Body of pancreas (tissue), 4 donors: ENCODE measurements around the gene ACADS. TPM values are rescaled to one million over a fixed set of nuclear protein-coding genes. Genes with fewer than 3 reads are reported as not detected.

ENCODE experiments used
- ATAC-seq: fragments of 150-250 bp; one replicate; pipeline ENCODE4 v1.9.1; 2016
- DNase-seq, 4 donors: peaks; one replicate each; pipeline ENCODE4 v3.0.0-alpha.2; 2019
- H3K27ac ChIP-seq, 4 donors: fragments of 200-600 bp; sonication (generic); 1 replicate in 3 of 4; 2 replicates in 1 of 4; pipeline versions ENCODE4 v1.5.1 to v1.6.1; 2016 to 2019; ENCODE audit warnings: mild to moderate bottlenecking in 1 of 4, mixed read lengths in 1 of 4, moderate library complexity in 1 of 4
- H3K27me3 ChIP-seq, 2 donors: fragments of 200-600 bp; sonication (generic); one replicate each; pipeline ENCODE4 v1.6.0; 2016; ENCODE audit warnings: mild to moderate bottlenecking in 1 of 2
- H3K36me3 ChIP-seq, 2 donors: fragments of 200-600 bp; sonication (generic); replicated peaks in 1 of 2; 2 replicates each; pipeline ENCODE4 v1.5.1; 2016; ENCODE audit warnings: low read depth in 2 of 2; ENCODE audit not compliant: insufficient read depth in 1 of 2
- H3K4me1 ChIP-seq: fragments of 200-600 bp; sonication (generic); one replicate; pipeline ENCODE4 v1.6.0; 2016
- H3K4me3 ChIP-seq, 2 donors: fragments of 200-600 bp; sonication (generic); 1 replicate in 1 of 2; 2 replicates in 1 of 2; pipeline ENCODE4 v1.5.1; 2016 to 2019
- H3K9me3 ChIP-seq, 3 donors: fragments of 200-600 bp; sonication (generic); 1 replicate in 2 of 3; 2 replicates in 1 of 3; pipeline ENCODE4 v1.5.1; 2016
- POLR2A ChIP-seq, 3 donors: fragments of 450-650 bp; IDR thresholded peaks; one replicate each; pipeline ENCODE4 v1.6.1; 2016; ENCODE audit warnings: antibody characterized with exemption in 3 of 3, mild to moderate bottlenecking in 2 of 3
- WGBS, 2 donors: methylation state at CpG; one replicate each; pipeline ENCODE4 v1.1.5; 2017; 5-methylcytosine and 5-hydroxymethylcytosine counted together
- intact Hi-C: fragments of 100-400 bp; cut with DNase I; formaldehyde crosslinking; loops from one replicate; pipeline ENCODE4 v1.15.1; 2023
- total RNA-seq, 2 donors: library from RNA; depleted of rRNA; stranded (reverse); fragments of >200 nt; gene quantifications; one replicate each; pipeline ENCODE4 v1.1.0, GENCODE V29; 2016
- TF ChIP-seq, protein P1 (sequence below), 7 experiments: fragments of 450-650 bp in 4 of 7; fragments of 200-600 bp in 3 of 7; sonication (generic) in 3 of 7; IDR thresholded peaks; one replicate each; pipeline ENCODE4 v1.5.1; 2016 to 2019; ENCODE audit warnings: antibody characterized with exemption in 7 of 7

ACADS gene
- total RNA-seq, 2 donors from 2014 or later: 33.5 to 55.0 TPM

DNA sequence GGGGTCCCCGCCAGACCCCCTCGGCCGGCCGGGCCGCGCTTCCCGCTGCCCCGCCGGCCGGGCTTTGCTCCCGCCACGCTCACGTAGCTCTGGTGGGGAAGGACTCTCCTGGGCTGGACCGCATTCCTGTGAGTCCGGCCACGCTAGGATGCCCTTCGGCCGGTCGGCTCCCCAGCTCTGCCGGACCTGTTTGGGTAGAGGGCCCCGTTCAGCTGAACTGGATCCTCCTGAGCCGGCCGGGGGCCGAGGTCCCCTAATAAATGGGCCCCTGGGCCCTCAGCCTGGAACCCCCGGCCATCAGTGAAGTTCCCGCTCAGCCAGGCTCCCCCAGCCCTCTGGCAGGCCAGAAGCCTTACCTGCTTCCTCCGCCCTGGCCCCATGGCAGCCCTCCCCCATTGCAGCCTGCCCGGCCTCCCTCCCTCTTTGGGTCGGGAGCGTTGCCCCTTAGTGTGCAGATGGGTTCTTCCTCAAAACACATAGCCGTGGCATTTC is 14.8 kb upstream of the ACADS start:
- Histone ChIP-seq H3K27ac (peak overlapping the region; percentile 37 to 86 (median 76)), H3K4me1 (peaks cover 23% of the 10 kb centered on the region), H3K4me3 (peak overlapping the region; percentile 88 to 95), H3K27me3 (no peaks in the 10 kb centered on the region), H3K9me3 (no peaks in the 10 kb centered on the region), H3K36me3 (peaks cover 0 to 6% of the 10 kb centered on the region in 2 donors)
- DNase-seq: peak in 3 of 4 donors; percentile 23 to 38 (median 29)
- intact Hi-C loops: no loop called here
- 0 to 1% methylated on average over 5 to 18 of the region's 31 CpGs for WGBS, 2 donors
- TF ChIP-seq, protein P1, sequence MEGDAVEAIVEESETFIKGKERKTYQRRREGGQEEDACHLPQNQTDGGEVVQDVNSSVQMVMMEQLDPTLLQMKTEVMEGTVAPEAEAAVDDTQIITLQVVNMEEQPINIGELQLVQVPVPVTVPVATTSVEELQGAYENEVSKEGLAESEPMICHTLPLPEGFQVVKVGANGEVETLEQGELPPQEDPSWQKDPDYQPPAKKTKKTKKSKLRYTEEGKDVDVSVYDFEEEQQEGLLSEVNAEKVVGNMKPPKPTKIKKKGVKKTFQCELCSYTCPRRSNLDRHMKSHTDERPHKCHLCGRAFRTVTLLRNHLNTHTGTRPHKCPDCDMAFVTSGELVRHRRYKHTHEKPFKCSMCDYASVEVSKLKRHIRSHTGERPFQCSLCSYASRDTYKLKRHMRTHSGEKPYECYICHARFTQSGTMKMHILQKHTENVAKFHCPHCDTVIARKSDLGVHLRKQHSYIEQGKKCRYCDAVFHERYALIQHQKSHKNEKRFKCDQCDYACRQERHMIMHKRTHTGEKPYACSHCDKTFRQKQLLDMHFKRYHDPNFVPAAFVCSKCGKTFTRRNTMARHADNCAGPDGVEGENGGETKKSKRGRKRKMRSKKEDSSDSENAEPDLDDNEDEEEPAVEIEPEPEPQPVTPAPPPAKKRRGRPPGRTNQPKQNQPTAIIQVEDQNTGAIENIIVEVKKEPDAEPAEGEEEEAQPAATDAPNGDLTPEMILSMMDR (IDR thresholded peaks at IDR 0.05): no peak
- TF ChIP-seq POLR2A (IDR thresholded peaks at IDR 0.05): no peak
- peak; percentile 31 for ATAC-seq

DNA sequence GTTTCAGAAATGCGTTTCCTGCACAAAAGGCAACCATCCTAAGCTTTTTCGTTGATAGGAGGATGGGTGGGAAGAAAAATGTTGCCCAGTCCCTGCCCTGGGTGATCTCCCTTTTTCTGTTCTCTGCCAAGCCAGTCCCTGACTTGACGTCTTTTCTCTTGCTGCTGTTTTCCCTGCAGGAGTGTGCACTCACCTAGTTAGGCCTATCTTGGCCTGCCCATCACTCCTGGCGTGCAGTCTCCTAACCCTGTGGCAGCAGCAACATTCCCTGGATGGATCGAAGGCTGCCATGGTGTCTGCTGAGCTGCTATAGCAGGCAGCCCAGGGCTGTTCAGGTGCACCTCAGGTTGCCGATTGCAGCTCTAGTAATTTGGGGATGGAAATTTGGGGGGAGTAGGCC is 14.2 kb upstream of the ACADS start:
- DNase-seq (no peak), ATAC-seq (no peak)
- intact Hi-C loops: no loop called here
- no peak overlapping the region for H3K4me3 ChIP-seq
- no peak for TF ChIP-seq POLR2A (IDR thresholded peaks at IDR 0.05)
- TF ChIP-seq, protein P1 (IDR thresholded peaks at IDR 0.05): no peak
- H3K4me1 ChIP-seq: peaks cover 23% of the 10 kb centered on the region
- H3K27ac ChIP-seq: peak overlapping the region in 3 of 4 donors; percentile 73 to 86 (median 80)
- H3K27me3 ChIP-seq: no peaks in the 10 kb centered on the region
- no peaks in the 10 kb centered on the region for H3K9me3 ChIP-seq
- peaks cover 0 to 10% of the 10 kb centered on the region in 2 donors for H3K36me3 ChIP-seq
- 19 to 24% methylated on average over 6 of the region's 6 CpGs for WGBS, 2 donors

GRCh38 chr12:120712610-120713009 is 13.0 kb upstream of the ACADS start:
- peaks cover 23% of the 10 kb centered on the region for H3K4me1 ChIP-seq
- no peak for ATAC-seq
- no peak for TF ChIP-seq POLR2A (IDR thresholded peaks at IDR 0.05)
- TF ChIP-seq, protein P1 (IDR thresholded peaks at IDR 0.05): no peak
- H3K27me3 ChIP-seq: no peaks in the 10 kb centered on the region
- H3K4me3 ChIP-seq: no peak overlapping the region
- H3K27ac ChIP-seq: no peak overlapping the region
- DNase-seq: no peak
- intact Hi-C loops: no loop called here
- H3K36me3 ChIP-seq: peaks cover 0 to 13% of the 10 kb centered on the region in 2 donors
- H3K9me3 ChIP-seq: no peaks in the 10 kb centered on the region
- WGBS, 2 donors: 52 to 63% methylated on average over 6 of the region's 6 CpGs

DNA sequence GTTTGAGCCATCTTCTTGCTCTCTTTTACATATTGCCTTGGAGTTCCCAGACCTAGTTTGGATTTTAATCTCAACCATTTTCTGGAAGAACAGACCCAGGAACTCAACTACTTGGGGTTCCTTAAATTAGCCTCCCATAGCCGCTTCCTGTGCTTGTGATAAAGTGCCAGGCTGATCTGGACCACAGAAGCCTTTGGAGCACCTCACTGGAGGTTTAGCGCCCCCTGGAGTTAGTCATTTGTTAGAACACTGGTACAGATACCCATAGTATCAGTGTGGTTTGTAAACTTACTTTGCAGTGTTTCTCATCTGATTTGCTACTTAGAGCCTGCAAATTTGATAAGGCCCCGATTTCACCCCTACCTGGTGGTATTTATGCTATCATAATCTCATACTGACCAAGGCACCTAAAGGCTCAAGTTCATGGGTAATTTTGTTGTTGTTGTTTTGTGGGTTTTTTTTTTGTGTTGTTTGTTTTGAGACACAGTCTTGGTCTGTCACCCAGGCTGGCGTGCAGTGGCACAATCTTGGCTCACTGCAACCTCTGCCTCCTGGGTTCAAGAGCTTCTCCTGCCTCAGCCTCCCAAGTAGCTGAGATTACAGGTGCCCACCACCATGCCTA is 11.7 kb upstream of the ACADS start:
- peaks cover 28% of the 10 kb centered on the region for H3K4me1 ChIP-seq
- DNase-seq: peak; percentile 75 to 89 (median 77)
- no peak overlapping the region for H3K4me3 ChIP-seq
- H3K27ac ChIP-seq: no peak overlapping the region
- peak; percentile 58 for ATAC-seq
- peaks cover 0 to 13% of the 10 kb centered on the region in 2 donors for H3K36me3 ChIP-seq
- intact Hi-C loops: no loop called here
- TF ChIP-seq, protein P1 (IDR thresholded peaks at IDR 0.05): peak; percentile 61 to 88 (median 81)
- TF ChIP-seq POLR2A (IDR thresholded peaks at IDR 0.05): no peak
- H3K27me3 ChIP-seq: no peaks in the 10 kb centered on the region
- H3K9me3 ChIP-seq: no peaks in the 10 kb centered on the region
- WGBS, 2 donors: 14 to 15% methylated on average over 4 of the region's 4 CpGs
